NCI-H524 treated with DMSO at 0.1 percent for 48 hours (cell line): Measurements from ENCODE around the gene RIMKLB.
"Not testable (repeated sequence)": the region's sequence is repeated elsewhere in the genome, so short reads cannot be mapped to it uniquely, and the experiment has no call there.

Source experiments
- DNase-seq: peaks from one replicate; lab custom pipeline; 2025; lab: John Stamatoyannopoulos, UW

The RIMKLB gene

DNA sequence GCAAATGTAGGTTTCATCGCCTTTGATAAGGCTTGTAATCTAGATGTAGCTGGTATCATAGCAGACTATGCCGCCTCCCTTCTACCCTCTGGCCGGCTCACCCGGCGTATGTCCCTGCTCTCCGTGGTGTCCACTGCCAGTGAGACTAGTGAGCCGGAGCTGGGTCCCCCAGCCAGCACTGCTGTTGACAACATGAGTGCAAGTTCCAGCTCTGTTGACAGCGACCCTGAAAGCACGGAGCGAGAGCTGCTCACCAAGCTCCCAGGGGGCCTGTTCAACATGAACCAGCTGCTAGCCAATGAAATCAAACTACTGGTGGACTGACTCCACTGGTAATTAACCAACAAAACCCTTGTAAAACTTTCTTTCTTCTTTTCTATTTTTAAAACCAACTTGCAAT lies 75.7 kb downstream of the RIMKLB start:
- no peak for DNase-seq

DNA sequence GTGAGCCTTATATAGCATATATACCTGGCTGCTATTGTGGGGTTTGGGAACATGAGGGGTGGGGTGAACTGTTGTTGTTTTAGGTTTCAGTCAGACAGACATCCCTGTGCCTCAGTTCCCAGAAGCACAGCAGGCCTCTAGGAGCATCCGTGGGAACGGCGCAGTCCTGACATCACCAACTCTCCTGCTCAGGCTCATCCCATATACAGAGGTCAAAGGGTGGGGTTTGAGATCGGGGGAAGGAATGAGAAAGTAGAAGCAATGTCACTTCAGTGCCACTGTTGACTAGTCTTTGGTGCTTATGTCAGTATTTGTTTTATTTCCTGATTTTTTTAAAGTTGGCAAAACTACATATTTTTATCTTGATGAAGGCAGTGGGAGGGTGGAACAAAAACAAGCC lies 81.5 kb downstream of the RIMKLB start:
- no peak for DNase-seq

DNA sequence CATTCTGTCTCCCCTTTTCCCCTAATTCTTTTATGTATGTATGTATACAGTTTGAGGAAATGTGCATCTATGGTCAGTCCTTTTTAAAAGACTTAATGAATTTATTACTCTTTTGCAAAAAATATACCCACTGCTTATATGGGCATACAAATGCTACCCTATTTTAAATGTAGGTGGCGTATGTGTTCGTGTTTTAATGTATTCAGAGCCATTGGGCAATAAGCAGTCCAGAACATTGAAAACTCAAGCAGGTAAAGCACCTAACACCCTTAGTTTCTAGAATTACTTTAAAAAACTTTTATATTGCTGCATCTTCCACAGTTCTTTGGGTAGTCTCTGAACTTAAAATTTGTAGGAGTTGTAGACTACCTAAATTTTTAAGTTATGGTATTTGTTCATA lies 82.1 kb downstream of the RIMKLB start:
- DNase-seq: no peak

DNA sequence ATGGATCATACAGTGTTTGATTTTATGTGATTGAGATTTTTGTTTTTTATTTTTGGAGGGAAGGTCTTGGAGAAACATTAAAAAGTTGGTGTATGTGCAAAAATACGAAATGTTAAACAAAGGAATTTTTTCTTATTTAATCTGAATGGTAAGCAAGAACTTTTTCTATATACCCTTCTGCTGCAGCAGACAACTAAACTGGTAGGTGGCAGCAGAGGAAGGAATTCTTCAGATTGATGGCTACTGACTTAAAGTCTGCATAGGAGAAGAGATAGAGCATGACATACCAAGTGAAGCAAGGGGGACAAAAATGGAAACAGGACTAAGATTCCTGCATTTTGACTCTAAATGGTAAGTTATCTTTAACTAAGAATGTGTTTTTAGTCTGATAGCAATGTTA lies 82.6 kb downstream of the RIMKLB start:
- no peak for DNase-seq

GRCh38 chr12:8781381-8782127 lies 83.8 kb downstream of the RIMKLB start:
- DNase-seq: no peak

GRCh38 chr12:8784290-8784888 lies 86.6 kb downstream of the RIMKLB start:
- no peak for DNase-seq

DNA sequence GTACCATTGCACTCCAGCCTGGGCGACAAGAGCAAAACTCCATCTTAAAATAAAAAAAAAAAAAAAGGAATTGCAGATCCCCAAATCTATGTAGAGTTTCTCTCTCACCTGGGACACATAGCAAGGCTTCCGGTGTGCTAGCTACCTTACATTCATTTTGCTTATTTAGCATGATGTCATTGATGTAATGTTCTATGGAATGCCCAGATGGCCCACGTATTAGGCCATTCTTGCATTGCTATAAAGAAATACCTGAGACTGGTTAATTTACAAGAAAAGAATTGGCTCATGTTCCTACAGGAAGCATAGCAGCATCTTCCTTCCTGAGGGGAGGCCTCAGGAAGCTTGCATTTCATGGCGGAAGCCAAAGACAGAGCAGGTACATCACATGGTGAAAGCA lies 87.7 kb downstream of the RIMKLB start:
- DNase-seq: no peak

DNA sequence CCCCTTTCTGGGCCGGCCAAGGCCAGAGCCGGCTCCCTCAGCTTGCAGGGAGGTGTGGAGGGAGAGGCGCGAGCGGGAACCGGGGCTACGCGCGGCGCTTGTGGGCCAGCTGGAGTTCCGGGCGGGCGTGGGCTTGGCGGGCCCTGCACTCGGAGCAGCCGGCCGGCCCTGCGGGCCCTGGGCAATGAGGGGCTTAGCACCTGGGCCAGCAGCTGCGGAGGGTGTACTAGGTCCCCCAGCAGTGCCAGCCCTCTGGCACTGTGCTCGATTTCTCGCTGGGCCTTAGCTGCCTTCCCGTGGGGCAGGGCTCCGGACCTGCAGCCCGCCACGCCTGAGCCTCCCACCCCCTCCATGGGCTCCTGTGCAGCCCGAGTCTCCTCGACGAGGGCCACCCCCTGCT lies 89.4 kb downstream of the RIMKLB start:
- not testable (repeated sequence) for DNase-seq

DNA sequence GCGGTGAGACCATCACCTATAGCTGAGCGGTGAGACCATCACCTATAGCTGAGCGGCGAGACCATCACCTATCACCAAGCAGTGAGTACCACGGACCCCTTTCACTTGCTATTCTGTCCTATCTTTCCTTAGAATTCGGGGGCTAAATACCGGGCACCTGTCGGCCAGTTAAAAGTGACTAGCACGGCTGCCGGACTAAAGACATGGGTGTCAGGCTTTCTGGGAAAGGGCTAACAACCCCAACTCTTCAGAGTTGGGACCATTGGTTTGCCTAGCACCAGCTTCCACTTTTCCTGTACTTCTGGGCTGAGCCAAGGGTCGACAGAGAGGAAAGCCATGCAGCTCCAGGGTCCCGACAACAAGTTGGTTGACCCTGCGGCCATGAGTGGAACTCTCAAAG lies 90.9 kb downstream of the RIMKLB start:
- DNase-seq: not testable (repeated sequence)

DNA sequence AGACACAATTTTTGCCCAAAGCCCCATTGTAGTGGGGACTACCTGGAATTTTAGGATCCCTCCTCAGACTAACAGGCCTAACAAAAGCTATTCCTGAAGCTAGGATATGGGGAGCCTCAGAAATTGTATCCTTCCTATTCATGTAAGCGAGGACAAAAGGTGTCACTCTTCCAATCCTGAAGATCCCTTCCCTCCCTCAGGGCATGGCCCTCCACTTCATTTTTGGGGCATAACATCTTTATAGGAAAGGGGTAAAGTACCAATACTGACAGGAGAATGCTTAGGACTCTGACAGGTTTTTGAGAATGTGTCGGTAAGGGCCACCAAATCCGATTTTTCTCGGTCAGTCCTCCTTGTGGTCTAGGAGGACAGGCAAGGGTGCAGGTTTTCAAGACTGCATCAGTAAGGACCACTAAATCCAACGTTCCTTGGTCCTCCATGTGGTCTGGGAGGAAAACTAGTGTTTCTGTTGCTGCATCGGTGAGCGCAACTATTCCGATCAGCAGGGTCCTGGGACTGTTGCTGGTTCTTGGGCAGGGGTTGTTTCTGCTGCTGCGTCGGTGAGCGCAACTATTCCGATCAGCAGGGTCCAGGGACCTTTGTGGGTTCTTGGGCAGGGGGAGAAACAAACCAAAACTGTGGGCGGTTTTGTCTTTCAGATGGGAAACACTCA lies 91.7 kb downstream of the RIMKLB start:
- not testable (repeated sequence) for DNase-seq

DNA sequence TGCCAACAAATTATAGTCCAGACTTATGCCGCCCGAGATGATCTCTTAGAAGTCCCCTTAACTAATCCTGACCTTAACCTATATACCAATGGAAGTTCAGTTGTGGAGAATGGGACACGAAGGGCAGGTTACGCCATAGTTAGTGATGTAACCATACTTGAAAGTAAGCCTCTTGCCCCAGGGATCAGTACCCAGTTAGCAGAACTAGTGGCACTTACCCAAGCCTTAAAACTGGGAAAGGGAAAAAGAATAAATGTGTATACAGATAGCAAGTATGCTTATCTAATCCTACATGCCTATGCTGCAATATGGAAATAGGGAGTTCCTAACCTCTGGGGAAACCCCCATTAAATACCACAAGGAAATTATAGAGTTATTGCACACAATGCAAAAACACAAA lies 95.4 kb downstream of the RIMKLB start:
- not testable (repeated sequence) for DNase-seq

- DNase-seq: not testable (repeated sequence)
Observed at GRCh38 chr12:8794611-8795010, 96.8 kb downstream of the RIMKLB start.

GRCh38 chr12:8796831-8797626 lies 99.2 kb downstream of the RIMKLB start:
- no peak for DNase-seq

GRCh38 chr12:8801213-8801612 lies 103.4 kb downstream of the RIMKLB start:
- not testable (repeated sequence) for DNase-seq

DNA sequence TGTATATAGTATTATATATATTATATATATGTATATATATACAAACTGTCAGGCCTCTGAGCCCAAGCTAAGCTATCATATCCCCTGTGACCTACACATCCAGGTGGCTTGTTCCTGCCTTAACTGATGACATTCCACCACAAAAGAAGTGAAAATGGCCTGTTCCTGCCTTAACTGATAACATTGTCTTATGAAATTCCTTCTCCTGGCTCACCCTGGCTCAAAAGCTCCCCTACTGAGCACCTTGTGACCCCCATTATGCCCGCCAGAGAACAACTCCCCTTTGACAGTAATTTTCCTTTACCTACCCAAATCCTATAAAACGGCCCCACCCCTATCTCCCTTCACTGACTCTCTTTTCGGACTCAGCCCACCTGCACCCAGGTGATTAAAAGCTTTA lies 107.0 kb downstream of the RIMKLB start:
- not testable (repeated sequence) for DNase-seq

DNA sequence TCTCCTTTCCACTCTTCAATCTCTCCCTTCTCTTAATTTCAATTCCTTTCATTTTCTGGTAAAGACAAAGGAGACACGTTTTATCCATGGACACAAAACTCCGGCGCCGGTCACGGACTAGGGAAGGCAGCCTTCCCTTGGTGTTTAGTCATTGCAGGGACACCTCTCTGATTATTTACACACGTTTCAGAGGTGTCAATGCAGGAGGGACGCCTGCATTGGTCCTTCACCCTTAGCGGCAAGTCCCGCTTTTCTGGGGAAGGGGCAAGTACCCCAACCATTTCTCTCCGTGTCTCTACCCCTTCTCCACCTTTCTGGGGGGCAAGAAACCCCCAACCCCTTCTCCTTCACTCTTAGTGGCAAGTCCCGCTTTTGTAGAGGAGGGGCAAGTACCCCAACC lies 107.7 kb downstream of the RIMKLB start:
- DNase-seq: not testable (repeated sequence)

DNA sequence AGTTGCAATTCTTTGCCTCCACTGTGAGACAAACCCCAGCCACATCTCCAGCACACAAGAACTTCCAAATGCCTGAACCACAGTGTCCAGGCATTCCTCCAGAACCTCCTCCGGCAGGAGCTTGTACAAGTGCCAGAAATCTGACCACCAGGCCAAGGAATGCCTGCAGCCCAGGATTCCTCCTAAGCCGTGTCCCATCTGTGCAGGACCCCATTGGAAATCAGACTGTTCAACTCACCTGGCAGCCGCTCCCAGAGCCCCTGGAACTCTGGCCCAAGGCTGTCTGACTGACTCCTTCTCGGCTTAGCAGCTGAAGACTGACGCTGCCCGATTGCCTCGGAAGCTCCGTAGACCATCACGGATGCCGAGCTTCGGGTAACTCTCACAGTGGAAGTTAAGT lies 109.3 kb downstream of the RIMKLB start:
- not testable (repeated sequence) for DNase-seq

DNA sequence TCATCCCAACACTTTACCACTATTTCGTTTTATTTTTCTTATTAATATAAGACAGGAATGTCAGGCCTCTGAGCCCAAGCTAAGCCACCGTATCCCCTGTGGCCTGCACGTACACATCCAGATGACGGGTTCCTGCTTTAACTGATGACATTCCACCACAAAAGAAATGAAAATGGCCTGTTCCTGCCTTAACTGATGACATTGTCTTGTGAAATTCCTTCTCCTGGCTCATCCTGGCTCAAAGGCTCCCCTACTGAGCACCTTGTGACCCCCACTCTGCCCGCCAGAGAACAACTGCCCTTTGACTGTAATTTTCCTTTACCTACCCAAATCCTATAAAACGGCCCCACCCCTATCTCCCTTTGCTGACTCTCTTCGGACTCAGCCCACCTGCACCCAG lies 112.3 kb downstream of the RIMKLB start:
- DNase-seq: not testable (repeated sequence)

DNA sequence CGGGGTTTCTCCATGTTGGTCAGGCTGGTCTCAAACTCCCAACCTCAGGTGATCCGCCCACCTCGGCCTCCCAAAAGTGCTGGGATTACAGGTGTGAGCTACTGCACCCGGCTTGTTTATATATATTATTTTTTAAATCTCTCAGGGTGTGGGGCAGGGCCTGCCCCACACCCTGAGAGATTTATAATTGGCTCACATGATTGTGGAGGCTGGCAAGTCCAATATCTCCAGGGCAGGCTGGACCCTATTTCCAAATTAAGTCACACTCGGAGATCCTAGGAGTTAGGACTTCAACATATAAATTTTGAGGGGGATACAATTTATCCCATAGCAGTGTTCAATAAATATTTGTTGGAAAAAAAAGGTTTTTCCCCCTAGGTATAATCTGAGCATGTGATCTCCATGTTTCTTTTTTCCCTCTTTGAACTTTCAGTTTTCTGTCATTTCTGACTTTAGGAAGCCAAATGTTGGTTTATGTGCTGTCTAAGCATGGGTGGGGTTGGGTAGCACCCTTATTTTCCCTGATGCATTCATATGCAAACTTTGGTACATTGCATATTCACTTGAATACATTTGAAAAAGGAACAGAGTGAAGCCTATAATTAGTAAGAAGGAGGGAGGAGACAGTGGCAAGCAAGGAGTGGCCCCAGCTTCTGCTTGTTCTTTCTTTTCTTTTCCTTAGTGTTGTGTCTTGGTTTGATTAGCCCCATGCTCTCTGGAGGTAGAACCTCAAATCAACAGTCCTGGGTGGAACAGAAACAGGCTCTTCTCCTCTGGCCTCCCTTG lies 116.0 kb downstream of the RIMKLB start:
- no peak for DNase-seq

DNA sequence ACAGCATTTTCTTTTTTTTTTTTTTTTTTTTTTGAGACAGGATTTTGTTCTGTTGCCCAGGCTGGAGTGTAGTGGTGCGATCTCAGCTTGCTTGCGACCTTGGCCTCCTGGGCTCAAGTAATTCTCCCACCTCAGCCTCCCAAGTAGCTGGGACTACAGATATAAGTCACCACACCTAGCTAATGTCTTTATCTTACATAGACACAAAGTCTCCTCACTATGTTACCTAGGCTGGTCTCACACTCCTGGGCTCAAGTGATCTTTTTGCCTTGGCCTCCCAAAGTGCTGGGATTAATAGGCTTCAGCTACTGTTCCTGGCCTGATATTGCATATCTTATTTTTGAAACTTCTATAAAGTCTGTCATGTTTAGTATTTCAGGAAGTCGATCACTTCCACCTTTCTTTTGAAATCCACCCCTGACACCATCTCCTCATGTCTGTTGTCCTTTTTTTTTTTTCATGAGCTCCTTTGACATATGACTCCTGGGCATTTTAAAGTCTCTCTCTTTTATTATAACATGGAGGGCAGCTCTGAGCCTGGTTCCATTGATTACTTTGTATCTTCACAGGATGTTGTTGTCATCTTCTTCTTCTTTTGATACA lies 118.8 kb downstream of the RIMKLB start:
- DNase-seq: no peak

DNA sequence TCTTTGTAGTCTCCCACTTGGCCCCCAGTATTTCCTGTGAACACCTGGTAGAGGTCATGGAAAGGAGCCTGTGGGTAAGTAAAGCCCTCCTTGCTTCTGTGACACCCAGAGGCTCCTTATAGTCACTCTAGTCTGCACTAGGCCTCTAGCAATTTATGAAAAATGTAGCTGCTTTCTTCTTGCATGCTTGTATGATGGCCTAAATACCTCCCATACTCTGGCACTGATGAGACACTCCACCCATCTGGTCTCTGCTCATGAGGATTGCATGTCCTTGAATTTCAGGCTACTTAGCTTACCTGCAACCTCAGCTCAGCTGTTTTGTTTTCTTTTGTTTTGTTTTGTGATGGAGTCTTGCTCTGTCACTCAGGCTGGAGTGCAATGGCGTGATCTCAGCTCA lies 120.1 kb downstream of the RIMKLB start:
- no peak for DNase-seq
